Neural cell (in vitro differentiated cells): ENCODE results near the gene KLK3. TPM values are rescaled to one million over a fixed set of nuclear protein-coding genes. Genes with fewer than 3 reads are reported as not detected.

Experiments used
- H2AFZ ChIP-seq: fragments of 200-600, 300-800 bp; sonication (generic), shearing (Covaris generic); 2 replicates; pipeline ENCODE4 v1.6.0; 2014; ENCODE audit warnings: low read depth, mild to moderate bottlenecking, antibody characterized with exemption, low read length, moderate library complexity
- H3F3A ChIP-seq: fragments of 200-600 bp; shearing (Covaris generic); 2 replicates; pipeline ENCODE4 v1.6.1; 2016; ENCODE audit warnings: mild to moderate bottlenecking, moderate library complexity, mixed read lengths, antibody characterized with exemption, low read length; ENCODE audit not compliant: insufficient read depth, poor library complexity, severe bottlenecking
- H3K27ac ChIP-seq: fragments of 200-600, 300-800 bp; sonication (generic), shearing (Covaris generic); 2 replicates; pipeline ENCODE4 v1.5.1; 2014; ENCODE audit warnings: mild to moderate bottlenecking, low read length, moderate library complexity
- H3K27me3 ChIP-seq: fragments of 300-800, 200-600 bp; sonication (generic), shearing (Covaris generic); 2 replicates; pipeline ENCODE4 v1.6.0; 2014; ENCODE audit warnings: mild to moderate bottlenecking, low read depth, low read length, moderate library complexity; ENCODE audit not compliant: insufficient read depth
- H3K36me3 ChIP-seq: fragments of 300-800, 200-600 bp; sonication (generic), shearing (Covaris generic); 2 replicates; pipeline ENCODE4 v1.5.1; 2014; ENCODE audit warnings: mild to moderate bottlenecking, antibody characterized with exemption, low read length, moderate library complexity; ENCODE audit not compliant: insufficient read depth
- H3K4me2 ChIP-seq: fragments of 300-800, 200-600 bp; sonication (generic), shearing (Covaris generic); 2 replicates; pipeline ENCODE4 v1.6.0; 2014; ENCODE audit warnings: mild to moderate bottlenecking, low read length
- H3K4me3 ChIP-seq: fragments of 300-800, 200-600 bp; sonication (generic), shearing (Covaris generic); 2 replicates; pipeline ENCODE4 v1.5.1; 2014; ENCODE audit warnings: mild to moderate bottlenecking, low read length, moderate library complexity
- H3K79me2 ChIP-seq: fragments of 200-600 bp; shearing (Covaris generic); replicated peaks from 2 replicates; pipeline ENCODE4 v1.6.0; 2014; ENCODE audit warnings: mild to moderate bottlenecking, low read length, moderate library complexity; ENCODE audit not compliant: insufficient read depth
- H3K9ac ChIP-seq: fragments of 300-800, 200-600 bp; sonication (generic), shearing (Covaris generic); 2 replicates; pipeline ENCODE4 v1.6.1; 2016; ENCODE audit warnings: mild to moderate bottlenecking, low read length, mixed read lengths
- H3K9me2 ChIP-seq: fragments of 200-600 bp; shearing (Covaris generic); 2 replicates; pipeline ENCODE4 v1.6.1; 2016; ENCODE audit warnings: mild to moderate bottlenecking, low read length, mixed read lengths; ENCODE audit not compliant: insufficient read depth
- H3K9me3 ChIP-seq: fragments of 200-600, 300-800 bp; sonication (generic), shearing (Covaris generic); 2 replicates; pipeline ENCODE4 v1.6.1; 2016; ENCODE audit warnings: mild to moderate bottlenecking, mixed run types, low read length, moderate library complexity, mixed read lengths
- H4K20me1 ChIP-seq: fragments of 200-600 bp; shearing (Covaris generic); 2 replicates; pipeline ENCODE4 v1.6.1; 2016; ENCODE audit warnings: mild to moderate bottlenecking, mixed run types; ENCODE audit not compliant: insufficient read depth
- EP300 ChIP-seq: fragments of 450-650 bp; conservative IDR thresholded peaks from 2 replicates; pipeline ENCODE4 v1.6.1; 2014; ENCODE audit warnings: antibody characterized with exemption, mild to moderate bottlenecking, moderate library complexity; ENCODE audit not compliant: poor library complexity, severe bottlenecking
- EZH2 ChIP-seq: fragments of 200-600, 300-800 bp; shearing (Covaris generic), sonication (generic); IDR thresholded peaks from 2 replicates; pipeline ENCODE4 v1.6.1; 2014; ENCODE audit warnings: antibody characterized with exemption, low read length, borderline replicate concordance, mild to moderate bottlenecking; ENCODE audit not compliant: insufficient read depth, poor library complexity, severe bottlenecking
- MXI1 ChIP-seq: fragments of 450-650 bp; conservative IDR thresholded peaks from 2 replicates; pipeline ENCODE4 v1.6.1; 2014; ENCODE audit warnings: antibody characterized with exemption, mild to moderate bottlenecking; ENCODE audit not compliant: poor library complexity, severe bottlenecking
- POLR2AphosphoS5 ChIP-seq: IDR thresholded peaks from 2 replicates; pipeline ENCODE4 v1.6.1; 2012
- RAD21 ChIP-seq: fragments of 450-650 bp; conservative IDR thresholded peaks from 2 replicates; pipeline ENCODE4 v1.6.1; 2014; ENCODE audit warnings: antibody characterized with exemption, mild to moderate bottlenecking, moderate library complexity
- REST ChIP-seq: IDR thresholded peaks from 2 replicates; pipeline ENCODE4 v1.6.1; 2012; ENCODE audit warnings: borderline replicate concordance
- SMC3 ChIP-seq: fragments of 450-650 bp; conservative IDR thresholded peaks from 2 replicates; pipeline ENCODE4 v1.6.1; 2014; ENCODE audit warnings: antibody characterized with exemption, mild to moderate bottlenecking, moderate library complexity; ENCODE audit not compliant: poor library complexity
- TAF1 ChIP-seq: IDR thresholded peaks from 2 replicates; pipeline ENCODE4 v1.6.1; 2012; ENCODE audit warnings: low read depth
- polyA plus RNA-seq: library from polyadenylated mRNA; depleted of rRNA; stranded (reverse); fragments of >200 nt; gene quantifications from 2 replicates; pipeline ENCODE4 v1.2.3, GENCODE V29; 2014
- TF ChIP-seq, protein P1 (sequence below): fragments of 450-650 bp; IDR thresholded peaks from 2 replicates; pipeline ENCODE4 v1.5.1; 2014; ENCODE audit warnings: antibody characterized with exemption, mild to moderate bottlenecking, moderate library complexity; ENCODE audit not compliant: poor library complexity, severe bottlenecking

The KLK3 gene
- polyA plus RNA-seq, 1 donor from 2014 or later, result not detected

DNA sequence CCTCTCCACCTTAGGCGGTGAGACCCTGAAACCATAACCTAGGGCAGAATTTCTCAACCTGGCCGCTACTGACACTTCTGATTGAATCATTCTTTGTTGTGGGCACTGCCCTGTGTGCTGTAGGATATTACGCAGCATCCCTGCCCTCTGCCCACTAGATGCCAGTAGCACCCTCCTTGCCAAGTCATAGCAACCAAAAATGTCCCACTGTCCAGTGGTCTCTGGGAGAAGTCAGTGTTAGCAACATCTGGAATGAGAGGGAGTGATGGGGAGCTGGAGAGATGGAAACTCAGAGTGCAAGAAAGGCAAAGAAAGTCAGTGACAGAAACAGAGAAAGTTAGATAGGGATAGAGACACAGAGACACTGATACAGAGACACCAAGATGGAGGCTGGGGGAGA is 42.9 kb downstream of the KLK3 start:
- H3K9me3 ChIP-seq, result no peaks in the 10 kb centered on the region
- no peaks in the 10 kb centered on the region for H3K36me3 ChIP-seq
- no peak overlapping the region for H3K4me2 ChIP-seq
- no peaks in the 10 kb centered on the region for H3K9me2 ChIP-seq
- H3K27me3 ChIP-seq, result no peaks in the 10 kb centered on the region
- H3F3A ChIP-seq, result no peaks in the 10 kb centered on the region
- no peaks in the 10 kb centered on the region for H4K20me1 ChIP-seq
- H3K27ac ChIP-seq, result no peak overlapping the region
- no peak overlapping the region for H3K9ac ChIP-seq
- H3K4me3 ChIP-seq, result no peak overlapping the region
- no peak overlapping the region for H2AFZ ChIP-seq
- no peaks in the 10 kb centered on the region for H3K79me2 ChIP-seq
- no peak for TF ChIP-seq EZH2
- TF ChIP-seq MXI1, result no peak

DNA sequence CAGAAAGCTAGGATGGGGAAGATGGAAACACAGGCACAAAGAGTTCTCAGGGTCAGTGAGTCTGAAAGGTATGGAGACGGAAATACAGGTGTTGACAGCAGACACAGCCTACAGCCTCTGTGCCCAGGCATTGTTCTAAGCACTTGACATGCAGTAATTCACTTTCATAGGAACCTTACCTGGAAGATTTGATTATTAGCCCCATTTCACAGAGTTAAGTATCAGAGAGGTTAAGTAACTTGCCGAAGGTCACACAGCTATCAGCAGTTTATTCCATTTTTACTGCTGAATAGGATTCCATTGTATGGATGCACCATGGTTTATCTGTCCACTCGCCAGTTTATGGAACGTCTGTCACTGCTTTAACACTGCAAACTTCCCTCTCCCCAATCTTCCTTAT is 43.3 kb downstream of the KLK3 start:
- Histone ChIP-seq H3K9ac (no peak overlapping the region), H3K4me3 (no peak overlapping the region), H3K9me3 (no peaks in the 10 kb centered on the region), H3K9me2 (no peaks in the 10 kb centered on the region), H2AFZ (no peak overlapping the region), H3K4me2 (no peak overlapping the region), H3K27ac (no peak overlapping the region), H3F3A (no peaks in the 10 kb centered on the region), H3K27me3 (no peaks in the 10 kb centered on the region), H3K79me2 (no peaks in the 10 kb centered on the region), H4K20me1 (no peaks in the 10 kb centered on the region), H3K36me3 (no peaks in the 10 kb centered on the region)
- TF ChIP-seq TAF1 (no peak), REST (no peak), POLR2AphosphoS5 (no peak), RAD21 (no peak), MXI1 (no peak)
- TF ChIP-seq, protein P1, sequence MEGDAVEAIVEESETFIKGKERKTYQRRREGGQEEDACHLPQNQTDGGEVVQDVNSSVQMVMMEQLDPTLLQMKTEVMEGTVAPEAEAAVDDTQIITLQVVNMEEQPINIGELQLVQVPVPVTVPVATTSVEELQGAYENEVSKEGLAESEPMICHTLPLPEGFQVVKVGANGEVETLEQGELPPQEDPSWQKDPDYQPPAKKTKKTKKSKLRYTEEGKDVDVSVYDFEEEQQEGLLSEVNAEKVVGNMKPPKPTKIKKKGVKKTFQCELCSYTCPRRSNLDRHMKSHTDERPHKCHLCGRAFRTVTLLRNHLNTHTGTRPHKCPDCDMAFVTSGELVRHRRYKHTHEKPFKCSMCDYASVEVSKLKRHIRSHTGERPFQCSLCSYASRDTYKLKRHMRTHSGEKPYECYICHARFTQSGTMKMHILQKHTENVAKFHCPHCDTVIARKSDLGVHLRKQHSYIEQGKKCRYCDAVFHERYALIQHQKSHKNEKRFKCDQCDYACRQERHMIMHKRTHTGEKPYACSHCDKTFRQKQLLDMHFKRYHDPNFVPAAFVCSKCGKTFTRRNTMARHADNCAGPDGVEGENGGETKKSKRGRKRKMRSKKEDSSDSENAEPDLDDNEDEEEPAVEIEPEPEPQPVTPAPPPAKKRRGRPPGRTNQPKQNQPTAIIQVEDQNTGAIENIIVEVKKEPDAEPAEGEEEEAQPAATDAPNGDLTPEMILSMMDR, result no peak

GRCh38 chr19:50899569-50899968 is 44.9 kb downstream of the KLK3 start:
- TF ChIP-seq, protein P1, result no peak
- TF ChIP-seq SMC3, result no peak
- no peak for TF ChIP-seq TAF1
- no peak for TF ChIP-seq RAD21
- no peak for TF ChIP-seq MXI1
- no peak for TF ChIP-seq POLR2AphosphoS5
- no peak for TF ChIP-seq EZH2
- TF ChIP-seq EP300, result no peak
- TF ChIP-seq REST, result no peak
- H3K36me3 ChIP-seq, result no peaks in the 10 kb centered on the region

More at GRCh38 chr19:50899569-50899968, 44.9 kb downstream of the KLK3 start:
- Histone ChIP-seq H3K79me2 (no peaks in the 10 kb centered on the region), H3K27ac (no peak overlapping the region), H3K9me2 (no peaks in the 10 kb centered on the region), H3K27me3 (no peaks in the 10 kb centered on the region), H3K4me3 (no peak overlapping the region), H3F3A (no peaks in the 10 kb centered on the region), H3K4me2 (no peak overlapping the region), H2AFZ (no peak overlapping the region), H4K20me1 (no peaks in the 10 kb centered on the region), H3K9me3 (no peaks in the 10 kb centered on the region), H3K9ac (no peak overlapping the region)
